H9 (cell line): ENCODE data around the gene TRIM32. TPM values are rescaled to one million over a fixed set of nuclear protein-coding genes. Genes with fewer than 3 reads are reported as not detected.

Source experiments
- DNase-seq: peaks from one replicate; pipeline ENCODE4 v3.0.0-alpha.2; 2017
- H2AFZ ChIP-seq: one replicate; pipeline ENCODE4 v1.6.1; 2013; ENCODE audit warnings: mild to moderate bottlenecking, low read length, control low read depth, moderate library complexity
- H2AK5ac ChIP-seq: 2 replicates; pipeline ENCODE4 v1.6.1; 2013; ENCODE audit warnings: low read length, control low read depth, mixed read lengths; ENCODE audit not compliant: insufficient read length
- H2BK120ac ChIP-seq: one replicate; pipeline ENCODE4 v1.6.1; 2013; ENCODE audit warnings: low read depth, mild to moderate bottlenecking, low read length, control low read depth, inconsistent platforms; ENCODE audit not compliant: poor library complexity, severe bottlenecking
- H2BK12ac ChIP-seq: 2 replicates; pipeline ENCODE4 v1.6.1; 2013; ENCODE audit warnings: low read length, control low read depth, mixed read lengths, low read depth; ENCODE audit not compliant: insufficient read length
- H2BK15ac ChIP-seq: 2 replicates; pipeline ENCODE4 v1.6.1; 2013; ENCODE audit warnings: low read depth, low read length, control low read depth
- H2BK20ac ChIP-seq: one replicate; pipeline ENCODE4 v1.6.1; 2013; ENCODE audit warnings: low read depth, mild to moderate bottlenecking, low read length, control low read depth, inconsistent platforms; ENCODE audit not compliant: poor library complexity, severe bottlenecking
- H2BK5ac ChIP-seq: 2 replicates; pipeline ENCODE4 v1.6.1; 2013; ENCODE audit warnings: low read length, control low read depth, mixed read lengths; ENCODE audit not compliant: insufficient read length
- H3K14ac ChIP-seq: 2 replicates; pipeline ENCODE4 v1.6.1; 2013; ENCODE audit warnings: low read length, control low read depth; ENCODE audit not compliant: insufficient read depth
- H3K18ac ChIP-seq: 2 replicates; pipeline ENCODE4 v1.6.1; 2013; ENCODE audit warnings: low read depth, mild to moderate bottlenecking, mixed read lengths, low read length, control low read depth; ENCODE audit not compliant: insufficient read length
- H3K23ac ChIP-seq: 2 replicates; pipeline ENCODE4 v1.6.1; 2013; ENCODE audit warnings: low read length, control low read depth, mixed read lengths, low read depth; ENCODE audit not compliant: insufficient read length
- H3K23me2 ChIP-seq: 2 replicates; pipeline ENCODE4 v1.6.1; 2013; ENCODE audit warnings: low read depth, mild to moderate bottlenecking, mixed read lengths, low read length, control low read depth; ENCODE audit not compliant: insufficient read length, poor library complexity, severe bottlenecking
- H3K27ac ChIP-seq: 2 replicates; pipeline ENCODE4 v1.5.1; 2013; ENCODE audit warnings: low read length, control low read depth, mixed read lengths, low read depth; ENCODE audit not compliant: insufficient read length
- H3K27me3 ChIP-seq: 2 replicates; pipeline ENCODE4 v1.6.1; 2013; ENCODE audit warnings: low read length, control low read depth, inconsistent platforms; ENCODE audit not compliant: insufficient read depth
- H3K4ac ChIP-seq: 2 replicates; pipeline ENCODE4 v1.6.1; 2013; ENCODE audit warnings: low read depth, mild to moderate bottlenecking, control low read depth, inconsistent platforms, low read length, moderate library complexity
- H3K4me1 ChIP-seq: 2 replicates; pipeline ENCODE4 v1.6.1; 2013; ENCODE audit warnings: low read length, control low read depth, inconsistent platforms; ENCODE audit not compliant: insufficient read depth
- H3K4me2 ChIP-seq: 2 replicates; pipeline ENCODE4 v1.6.1; 2013; ENCODE audit warnings: low read length, control low read depth, mixed read lengths; ENCODE audit not compliant: insufficient read length, insufficient read depth
- H3K56ac ChIP-seq: 2 replicates; pipeline ENCODE4 v1.6.1; 2013; ENCODE audit warnings: low read depth, mild to moderate bottlenecking, mixed read lengths, low read length, control low read depth; ENCODE audit not compliant: insufficient read length
- H3K79me1 ChIP-seq: 2 replicates; pipeline ENCODE4 v1.6.1; 2013; ENCODE audit warnings: low read depth, mild to moderate bottlenecking, moderate library complexity, low read length, control low read depth, inconsistent platforms; ENCODE audit not compliant: insufficient read depth, poor library complexity, severe bottlenecking
- H3K79me2 ChIP-seq: 2 replicates; pipeline ENCODE4 v1.6.1; 2013; ENCODE audit warnings: low read length, control low read depth, inconsistent platforms; ENCODE audit not compliant: insufficient read depth
- H3K9ac ChIP-seq: 2 replicates; pipeline ENCODE4 v1.6.1; 2013; ENCODE audit warnings: low read length, control low read depth, mixed read lengths; ENCODE audit not compliant: insufficient read length; ENCODE audit errors: extremely low read depth
- H3K9me3 ChIP-seq: one replicate; pipeline ENCODE4 v1.6.1; 2013; ENCODE audit warnings: low read depth, low read length, inconsistent platforms; ENCODE audit not compliant: control insufficient read depth
- H3T11ph ChIP-seq: one replicate; pipeline ENCODE4 v1.6.1; 2013; ENCODE audit warnings: mild to moderate bottlenecking, low read length, control low read depth, inconsistent platforms
- H4K20me1 ChIP-seq: one replicate; pipeline ENCODE4 v1.6.1; 2013; ENCODE audit not compliant: control insufficient read depth, insufficient read length, insufficient read depth
- H4K5ac ChIP-seq: 2 replicates; pipeline ENCODE4 v1.6.1; 2013; ENCODE audit warnings: low read depth, mild to moderate bottlenecking, mixed read lengths, low read length, control low read depth; ENCODE audit not compliant: insufficient read length
- H4K8ac ChIP-seq: replicated peaks from 2 replicates; pipeline ENCODE4 v1.6.1; 2013; ENCODE audit warnings: low read length, control low read depth, mixed read lengths, low read depth; ENCODE audit not compliant: insufficient read length
- H4K91ac ChIP-seq: 2 replicates; pipeline ENCODE4 v1.6.1; 2013; ENCODE audit warnings: low read depth, mild to moderate bottlenecking, moderate library complexity, mixed read lengths, low read length, control low read depth; ENCODE audit not compliant: insufficient read length
- H3K27ac Mint-ChIP-seq, 3 experiments: 2 replicates in 2 of 3; 3 replicates in 1 of 3; pipeline ENCODE4 v1.8.0; 2020 to 2021; ENCODE audit warnings: mixed read lengths in 3 of 3, mild to moderate bottlenecking in 1 of 3, moderate library complexity in 1 of 3
- H3K27me3 Mint-ChIP-seq: 2 replicates; pipeline ENCODE4 v1.8.0; 2021; ENCODE audit warnings: low read depth, mild to moderate bottlenecking, moderate library complexity, mixed read lengths
- H3K36me3 Mint-ChIP-seq, 3 experiments: 2 replicates in 2 of 3; 3 replicates in 1 of 3; pipeline ENCODE4 v1.8.0; 2020 to 2021; ENCODE audit warnings: low read depth in 3 of 3, mixed read lengths in 3 of 3; ENCODE audit not compliant: insufficient read depth in 1 of 3
- H3K4me1 Mint-ChIP-seq, 2 experiments: 2 replicates each; pipeline ENCODE4 v1.8.0; 2020; ENCODE audit warnings: mixed read lengths in 2 of 2
- H3K4me3 Mint-ChIP-seq, 2 experiments: 2 replicates in 1 of 2; 3 replicates in 1 of 2; pipeline ENCODE4 v1.8.0; 2020 to 2021; ENCODE audit warnings: mild to moderate bottlenecking in 2 of 2, mixed read lengths in 2 of 2, moderate library complexity in 1 of 2
- H3K9me3 Mint-ChIP-seq, 2 experiments: 2 replicates in 1 of 2; 3 replicates in 1 of 2; pipeline ENCODE4 v1.8.0; 2020; ENCODE audit warnings: mild to moderate bottlenecking in 2 of 2, mixed read lengths in 2 of 2, moderate library complexity in 1 of 2
- WGBS: extraction: QIAGEN DNeasy Blood & Tissue Kit; methylation state at CpG from one replicate; pipeline ENCODE4 v1.1.7; 2013; ENCODE audit warnings: missing lambda C conversion rate, low lambda C conversion rate, mixed read lengths; ENCODE audit not compliant: insufficient read length; ENCODE audit errors: extremely low coverage; 5-methylcytosine and 5-hydroxymethylcytosine counted together
- long read RNA-seq: library from polyadenylated mRNA; unstranded; transcript quantifications from one replicate; pipeline ENCODE4 v2.0.0, GENCODE V29; 2020
- total RNA-seq: library from RNA; stranded (reverse); gene quantifications from 2 replicates; pipeline ENCODE4 v1.2.1, GENCODE V29; 2021
- TF ChIP-seq, protein P1 (sequence below): fragments of 200-600 bp; sonication (generic); conservative IDR thresholded peaks from 3 replicates; pipeline ENCODE4 v1.8.0; 2021; ENCODE audit warnings: antibody characterized with exemption, mild to moderate bottlenecking

Gene TRIM32, protein sequence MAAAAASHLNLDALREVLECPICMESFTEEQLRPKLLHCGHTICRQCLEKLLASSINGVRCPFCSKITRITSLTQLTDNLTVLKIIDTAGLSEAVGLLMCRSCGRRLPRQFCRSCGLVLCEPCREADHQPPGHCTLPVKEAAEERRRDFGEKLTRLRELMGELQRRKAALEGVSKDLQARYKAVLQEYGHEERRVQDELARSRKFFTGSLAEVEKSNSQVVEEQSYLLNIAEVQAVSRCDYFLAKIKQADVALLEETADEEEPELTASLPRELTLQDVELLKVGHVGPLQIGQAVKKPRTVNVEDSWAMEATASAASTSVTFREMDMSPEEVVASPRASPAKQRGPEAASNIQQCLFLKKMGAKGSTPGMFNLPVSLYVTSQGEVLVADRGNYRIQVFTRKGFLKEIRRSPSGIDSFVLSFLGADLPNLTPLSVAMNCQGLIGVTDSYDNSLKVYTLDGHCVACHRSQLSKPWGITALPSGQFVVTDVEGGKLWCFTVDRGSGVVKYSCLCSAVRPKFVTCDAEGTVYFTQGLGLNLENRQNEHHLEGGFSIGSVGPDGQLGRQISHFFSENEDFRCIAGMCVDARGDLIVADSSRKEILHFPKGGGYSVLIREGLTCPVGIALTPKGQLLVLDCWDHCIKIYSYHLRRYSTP
- 12.9 and 15.5 TPM in 2 replicates for total RNA-seq
- long read RNA-seq, transcript TRIM32-203 (2 exons, 3,717 nt), result minor isoform, 33 of 102 reads
- long read RNA-seq, transcript TRIM32-202 (3 exons, 699 nt), result minor isoform, 5 of 102 reads
- long read RNA-seq, transcript TRIM32-201 (2 exons, 3,688 nt), result major isoform, 54 of 102 reads
- long read RNA-seq, partial matches to known transcripts, result 5 of 102 reads
- long read RNA-seq, other reads (novel, unspliced or antisense), result 5 of 102 reads

DNA sequence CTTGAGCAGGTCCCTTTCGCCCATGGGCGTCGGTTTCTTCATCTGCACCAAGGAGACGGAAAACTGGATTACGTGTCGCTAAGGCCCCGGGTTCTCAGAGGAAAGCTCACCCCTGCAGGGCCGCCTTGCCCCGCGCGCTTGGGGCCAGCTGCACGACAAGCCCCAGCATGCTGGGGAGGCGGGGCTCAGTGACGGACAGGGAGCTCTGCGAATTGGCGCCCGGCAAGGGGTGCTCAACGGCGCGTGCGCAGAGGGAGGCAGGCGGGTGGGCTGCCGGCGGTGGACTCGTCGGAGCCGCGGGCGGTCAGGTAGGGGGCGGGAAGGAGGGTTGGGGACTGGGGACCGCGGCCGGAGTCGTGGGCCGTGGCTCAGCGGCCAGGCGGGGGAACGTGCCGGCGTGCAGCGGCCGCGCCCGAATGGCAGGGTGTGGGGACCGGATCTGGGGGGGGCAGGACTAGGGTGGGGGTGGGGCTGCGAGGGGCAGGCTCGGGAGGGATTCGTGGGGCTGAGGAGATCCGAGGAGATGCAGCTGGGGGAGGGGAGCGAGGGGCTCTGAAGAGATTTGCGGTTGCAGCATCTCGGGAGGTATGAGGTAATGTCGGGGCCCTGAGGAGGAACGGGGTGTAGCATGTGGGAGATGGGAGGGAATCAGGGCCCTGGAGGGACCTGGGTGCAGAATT lies at the start of gene TRIM32:
TSS of gene TRIM32 (plus strand) at position 232 of the 680 bp plus-strand sequence. CDS start 10,438 bp downstream, outside the sequence.
- Histone ChIP-seq H3K4me1 (no peaks in the 10 kb centered on the region; the same call in 1 of the 2 replicates), H3K9me3 (peaks cover 7% of the 10 kb centered on the region), H2AFZ (no peak within 1 kb of the TSS), H3K27me3 (no peaks in the 10 kb centered on the region; the same call in 1 of the 2 replicates), H3T11ph (no peak within 1 kb of the TSS), H3K4me2 (peak within 1 kb of the TSS; percentile 90), H2BK120ac (no peak within 1 kb of the TSS), H3K23ac (no peak within 1 kb of the TSS), H4K91ac (no peak within 1 kb of the TSS), H3K79me2 (no peaks in the 10 kb centered on the region), H4K8ac (no peak within 1 kb of the TSS), H2BK5ac (no peak within 1 kb of the TSS), H3K23me2 (peaks cover 8% of the 10 kb centered on the region), H2BK15ac (no peak within 1 kb of the TSS), H4K5ac (no peak within 1 kb of the TSS), H3K27ac (no peak within 1 kb of the TSS), H4K20me1 (no peaks in the 10 kb centered on the region), H3K14ac (peak within 1 kb of the TSS; percentile 31; the same call in 1 of the 2 replicates), H2BK12ac (no peak within 1 kb of the TSS), H2AK5ac (no peak within 1 kb of the TSS), H3K18ac (no peak within 1 kb of the TSS), H2BK20ac (no peak within 1 kb of the TSS), H3K4ac (no peak within 1 kb of the TSS), H3K9ac (peak within 1 kb of the TSS; percentile 53), H3K79me1 (no peaks in the 10 kb centered on the region), H3K56ac (no peak within 1 kb of the TSS)
- H3K4me3 Mint-ChIP-seq, result peak within 1 kb of the TSS; percentile 85
- peaks cover 11 to 20% (median 19%) of the 10 kb centered on the region in 3 experiments for H3K36me3 Mint-ChIP-seq
- peak; percentile 95 for DNase-seq
- H3K27ac Mint-ChIP-seq, result peak within 1 kb of the TSS; percentile 40 to 95 (median 95); a peak in 5 of 7 replicates
- H3K27me3 Mint-ChIP-seq, result peaks cover 4% of the 10 kb centered on the region
- H3K4me1 Mint-ChIP-seq, result peaks cover 31 to 33% of the 10 kb centered on the region in 2 experiments
- WGBS, result no CpG with 5 or more reads among the region's 54 CpGs
- peaks cover 11 to 15% of the 10 kb centered on the region in 2 experiments for H3K9me3 Mint-ChIP-seq
- TF ChIP-seq, protein P1, sequence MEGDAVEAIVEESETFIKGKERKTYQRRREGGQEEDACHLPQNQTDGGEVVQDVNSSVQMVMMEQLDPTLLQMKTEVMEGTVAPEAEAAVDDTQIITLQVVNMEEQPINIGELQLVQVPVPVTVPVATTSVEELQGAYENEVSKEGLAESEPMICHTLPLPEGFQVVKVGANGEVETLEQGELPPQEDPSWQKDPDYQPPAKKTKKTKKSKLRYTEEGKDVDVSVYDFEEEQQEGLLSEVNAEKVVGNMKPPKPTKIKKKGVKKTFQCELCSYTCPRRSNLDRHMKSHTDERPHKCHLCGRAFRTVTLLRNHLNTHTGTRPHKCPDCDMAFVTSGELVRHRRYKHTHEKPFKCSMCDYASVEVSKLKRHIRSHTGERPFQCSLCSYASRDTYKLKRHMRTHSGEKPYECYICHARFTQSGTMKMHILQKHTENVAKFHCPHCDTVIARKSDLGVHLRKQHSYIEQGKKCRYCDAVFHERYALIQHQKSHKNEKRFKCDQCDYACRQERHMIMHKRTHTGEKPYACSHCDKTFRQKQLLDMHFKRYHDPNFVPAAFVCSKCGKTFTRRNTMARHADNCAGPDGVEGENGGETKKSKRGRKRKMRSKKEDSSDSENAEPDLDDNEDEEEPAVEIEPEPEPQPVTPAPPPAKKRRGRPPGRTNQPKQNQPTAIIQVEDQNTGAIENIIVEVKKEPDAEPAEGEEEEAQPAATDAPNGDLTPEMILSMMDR, result no peak
